Measurements from ENCODE around the gene ASXL3. TPM values are rescaled to one million over a fixed set of nuclear protein-coding genes. Genes with fewer than 3 reads are reported as not detected.

The ASXL3 gene
- polyA plus RNA-seq, 3 donors, result 6.0 to 6.9 (median 6.6) TPM

DNA sequence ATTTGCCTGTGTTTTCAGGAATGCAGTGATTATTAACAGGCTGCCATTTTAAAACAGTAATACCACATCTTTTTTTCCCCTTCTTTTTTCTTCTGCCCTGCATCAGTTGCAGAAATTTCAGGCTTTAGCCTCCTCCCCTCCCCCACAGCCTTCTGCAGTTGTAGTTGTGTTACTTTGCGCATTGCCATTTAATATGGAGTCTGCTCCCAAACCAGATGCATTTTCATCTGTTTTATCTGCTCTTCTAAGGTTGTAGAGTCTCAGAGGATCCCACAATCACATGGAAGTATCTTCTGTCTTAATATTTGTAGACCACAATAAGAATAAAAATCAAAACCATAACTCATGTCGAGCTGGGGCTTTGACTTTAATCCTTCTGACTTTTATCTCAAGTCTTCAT is 3.8 kb downstream of the ASXL3 start:
- DNase-seq (ENCODE audit: low read depth in 3 of 3, low spot score in 2 of 3), result no peak

- no peak for DNase-seq (ENCODE audit: low read depth in 3 of 3, low spot score in 2 of 3)
These were observed 5.9 kb downstream of the ASXL3 start for GRCh38 chr18:33583901-33584300.

DNA sequence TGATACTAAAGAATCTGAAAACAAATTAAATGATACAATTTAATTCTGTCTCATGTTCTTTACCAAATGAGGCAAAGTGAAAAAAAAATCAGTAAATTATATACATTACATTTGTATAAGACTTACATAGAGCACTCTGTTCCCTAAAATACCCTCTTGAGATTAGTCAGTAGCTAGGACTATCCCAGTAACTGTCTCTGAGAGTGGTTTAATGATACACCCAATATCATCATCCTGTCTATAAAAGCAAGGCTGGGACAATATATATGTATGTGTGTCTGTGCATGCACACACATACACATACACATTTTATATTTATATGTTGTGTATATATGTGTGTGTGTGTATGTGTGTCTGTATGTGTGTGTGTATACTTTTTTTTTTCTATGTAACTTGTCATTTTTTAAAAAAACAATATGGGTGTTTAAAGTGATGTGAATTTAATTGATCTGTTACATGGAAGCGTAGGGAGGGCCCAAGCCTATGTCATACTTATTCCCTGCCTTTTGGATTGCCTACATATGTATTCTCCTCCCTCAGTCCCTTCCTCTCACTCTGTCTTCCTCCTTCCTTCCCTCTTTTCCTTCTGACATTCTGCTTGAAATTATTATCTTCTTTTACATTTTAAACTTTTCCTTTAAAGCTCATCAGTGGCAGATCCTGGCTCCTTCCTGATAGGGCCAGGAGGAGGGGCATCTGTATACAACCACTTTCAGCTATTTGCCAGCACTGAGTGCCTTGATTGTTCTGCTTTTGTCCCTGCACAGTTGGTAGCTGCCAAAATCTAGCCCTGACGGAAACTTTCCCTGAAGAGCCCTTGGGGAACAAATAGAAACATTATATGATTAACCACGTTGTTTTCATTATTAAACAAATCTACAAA is 6.8 kb downstream of the ASXL3 start:
- no peak for DNase-seq (ENCODE audit: low read depth in 3 of 3, low spot score in 2 of 3)

DNA sequence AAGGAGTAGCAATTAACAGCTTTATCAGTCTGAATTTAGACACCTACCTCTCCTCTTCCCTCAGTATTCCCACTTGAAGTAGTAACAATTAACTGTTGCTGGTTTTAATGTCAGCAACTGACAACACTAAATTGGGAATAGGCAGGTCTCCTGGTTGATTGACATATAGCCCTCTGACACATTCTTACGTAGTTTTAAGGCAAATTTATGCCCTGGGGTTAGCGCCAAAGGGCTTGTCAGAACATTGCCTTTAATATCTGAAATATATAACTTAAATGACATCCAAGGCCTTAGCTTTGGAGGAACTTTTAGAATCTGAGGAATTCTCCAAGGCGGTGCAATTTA is 7.4 kb downstream of the ASXL3 start:
- no peak for DNase-seq (ENCODE audit: low read depth in 3 of 3, low spot score in 2 of 3)

GRCh38 chr18:33588361-33588760 is 10.3 kb downstream of the ASXL3 start:
- no peak for DNase-seq (ENCODE audit: low read depth in 3 of 3, low spot score in 2 of 3)

GRCh38 chr18:33593261-33593660 is 15.2 kb downstream of the ASXL3 start:
- DNase-seq (ENCODE audit: low read depth in 3 of 3, low spot score in 2 of 3), result no peak

- no peak for DNase-seq (ENCODE audit: low read depth in 3 of 3, low spot score in 2 of 3)
These were observed 16.8 kb downstream of the ASXL3 start for GRCh38 chr18:33594799-33595198.

DNA sequence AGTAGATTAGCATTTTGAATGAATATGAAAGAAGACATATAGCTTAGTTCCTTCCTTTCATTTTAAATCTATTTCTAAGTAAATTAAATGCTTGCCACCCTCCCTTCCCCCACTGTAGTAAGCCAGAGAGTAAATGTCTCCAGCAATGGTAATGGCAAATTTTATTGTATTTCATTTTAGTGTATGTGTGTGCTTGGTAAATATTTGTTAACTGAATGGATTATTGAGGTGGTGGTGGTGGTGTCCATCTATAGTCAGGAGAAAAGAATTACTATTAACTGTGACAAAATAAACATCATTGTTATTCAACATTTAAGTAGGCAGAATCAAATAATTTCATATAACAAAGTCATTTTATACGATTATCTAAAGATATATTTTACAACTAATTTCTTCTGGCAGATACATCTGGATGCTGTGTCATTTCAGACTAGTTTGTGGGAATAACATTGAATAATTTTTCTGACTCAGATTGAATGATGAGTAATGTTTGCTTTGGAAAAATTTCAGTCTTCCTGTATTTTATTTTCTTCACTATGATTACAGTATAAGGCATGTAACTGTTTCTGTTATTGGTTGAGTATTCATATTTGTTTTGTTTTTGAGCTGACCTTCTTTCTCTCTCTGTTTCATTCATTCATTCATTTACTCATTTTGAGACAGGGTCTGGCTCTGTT is 18.3 kb downstream of the ASXL3 start:
- DNase-seq (ENCODE audit: low read depth in 3 of 3, low spot score in 2 of 3), result no peak

- no peak for DNase-seq (ENCODE audit: low read depth in 3 of 3, low spot score in 2 of 3)
These were observed 22.8 kb downstream of the ASXL3 start for GRCh38 chr18:33600846-33601245.

- DNase-seq (ENCODE audit: low read depth in 3 of 3, low spot score in 2 of 3), result no peak
These were observed 25.4 kb downstream of the ASXL3 start for GRCh38 chr18:33603454-33603853.

- DNase-seq (ENCODE audit: low read depth in 3 of 3, low spot score in 2 of 3), result no peak
These were observed 27.2 kb downstream of the ASXL3 start for GRCh38 chr18:33605250-33605649.

DNA sequence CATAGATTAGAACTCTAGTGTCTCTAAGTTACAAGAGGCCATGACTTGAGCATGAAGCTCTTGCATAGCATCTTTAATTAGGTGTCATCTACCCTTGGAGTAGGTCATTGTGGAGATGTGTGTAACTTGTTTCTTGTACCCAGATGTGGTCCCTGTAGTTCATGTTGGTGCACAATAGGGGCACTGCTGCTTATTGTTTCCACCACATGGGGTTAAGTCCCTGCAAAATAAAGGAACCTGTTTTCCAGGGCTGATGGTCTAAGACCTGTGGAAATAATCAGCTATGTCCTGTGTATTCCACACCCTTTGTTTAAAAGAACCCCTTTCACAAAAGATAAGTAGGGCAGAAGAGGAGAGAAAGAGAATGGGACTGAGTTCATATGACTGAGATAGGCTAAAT is 28.6 kb downstream of the ASXL3 start:
- DNase-seq (ENCODE audit: low read depth in 3 of 3, low spot score in 2 of 3), result no peak

GRCh38 chr18:33611525-33612135 is 33.6 kb downstream of the ASXL3 start:
- DNase-seq (ENCODE audit: low read depth in 3 of 3, low spot score in 2 of 3), result no peak

DNA sequence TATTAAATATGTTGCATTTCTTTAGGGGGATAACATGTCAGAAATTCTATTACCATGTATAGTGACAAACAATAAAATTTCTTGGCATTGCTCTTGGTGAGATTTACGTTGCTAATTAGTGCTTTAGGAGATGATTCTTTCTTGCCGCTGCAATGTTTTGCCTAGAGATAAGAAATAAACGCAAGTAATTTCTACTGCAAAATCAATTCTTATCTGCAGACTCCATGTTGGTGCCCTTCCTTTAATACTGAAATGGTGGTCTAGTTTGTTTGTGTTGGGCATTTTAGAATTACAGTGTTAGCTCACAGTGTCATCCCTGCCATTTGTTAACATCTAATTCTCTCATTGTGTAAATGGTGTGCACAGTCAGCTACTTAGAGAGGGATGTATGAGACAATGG is 34.6 kb downstream of the ASXL3 start:
- DNase-seq (ENCODE audit: low read depth in 3 of 3, low spot score in 2 of 3), result no peak

- DNase-seq (ENCODE audit: low read depth in 3 of 3, low spot score in 2 of 3), result no peak
These were observed 38.5 kb downstream of the ASXL3 start for GRCh38 chr18:33616556-33616955.

DNA sequence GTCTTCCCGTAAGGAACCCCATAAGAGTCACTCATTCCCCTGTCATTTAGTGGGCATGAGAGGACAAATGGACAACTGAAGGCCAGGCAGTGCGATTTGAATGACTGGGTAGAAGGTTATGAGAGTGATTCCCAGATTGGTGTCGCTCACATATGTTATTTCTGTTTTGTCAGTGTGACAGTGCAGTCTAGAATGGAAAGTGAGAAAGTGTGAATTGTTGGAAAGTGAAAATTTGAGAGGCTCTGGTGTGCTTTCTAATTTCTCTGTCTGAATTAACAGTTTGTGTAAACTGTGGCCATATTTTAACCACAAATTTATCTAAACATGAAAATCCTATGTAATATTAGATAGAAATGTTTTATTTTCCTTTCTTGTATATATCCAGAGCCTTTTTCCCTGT is 49.1 kb downstream of the ASXL3 start:
- DNase-seq (ENCODE audit: low read depth in 3 of 3, low spot score in 2 of 3), result no peak

GRCh38 chr18:33630476-33630875 is 52.5 kb downstream of the ASXL3 start:
- no peak for DNase-seq (ENCODE audit: low read depth in 3 of 3, low spot score in 2 of 3)

DNA sequence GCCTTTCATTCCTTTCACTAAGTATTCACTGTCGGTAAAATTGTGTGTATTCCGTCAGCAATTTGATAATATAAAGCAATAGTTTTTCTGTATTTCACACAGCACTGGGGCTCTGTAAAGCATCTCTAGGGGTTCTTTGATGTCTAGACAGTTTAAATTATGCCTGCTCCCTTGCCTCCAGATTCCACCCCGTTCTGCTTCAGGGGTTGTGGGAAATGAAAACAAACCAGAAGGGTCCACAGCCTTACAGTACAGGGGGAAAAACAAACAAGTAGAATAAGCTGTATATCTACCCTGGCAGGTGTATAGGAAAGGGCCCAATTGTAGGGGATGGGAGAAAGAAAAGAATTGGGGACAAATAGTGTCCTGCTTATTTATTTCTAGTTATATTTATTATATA is 63.1 kb downstream of the ASXL3 start:
- DNase-seq (ENCODE audit: low read depth in 3 of 3, low spot score in 2 of 3), result no peak

DNA sequence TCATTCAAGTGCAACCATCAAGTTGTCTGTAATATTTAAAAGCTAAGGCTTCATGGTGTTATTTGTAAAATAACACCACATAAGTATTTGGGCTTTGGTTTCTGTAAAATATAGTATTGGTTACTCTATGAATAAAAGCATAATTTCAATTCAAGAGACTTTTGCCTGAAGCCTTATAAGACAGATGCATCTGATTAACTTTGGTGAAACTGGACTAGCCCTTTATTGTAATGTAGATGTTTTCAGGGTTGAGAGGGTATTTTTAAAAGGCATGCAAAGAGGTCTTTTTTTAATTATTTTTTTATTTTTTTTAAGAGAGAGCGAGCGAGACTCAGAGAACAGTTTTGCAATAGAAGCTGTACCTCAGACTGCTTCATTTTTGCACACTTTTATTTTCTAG is 66.5 kb downstream of the ASXL3 start:
- no peak for DNase-seq (ENCODE audit: low read depth in 3 of 3, low spot score in 2 of 3)

DNA sequence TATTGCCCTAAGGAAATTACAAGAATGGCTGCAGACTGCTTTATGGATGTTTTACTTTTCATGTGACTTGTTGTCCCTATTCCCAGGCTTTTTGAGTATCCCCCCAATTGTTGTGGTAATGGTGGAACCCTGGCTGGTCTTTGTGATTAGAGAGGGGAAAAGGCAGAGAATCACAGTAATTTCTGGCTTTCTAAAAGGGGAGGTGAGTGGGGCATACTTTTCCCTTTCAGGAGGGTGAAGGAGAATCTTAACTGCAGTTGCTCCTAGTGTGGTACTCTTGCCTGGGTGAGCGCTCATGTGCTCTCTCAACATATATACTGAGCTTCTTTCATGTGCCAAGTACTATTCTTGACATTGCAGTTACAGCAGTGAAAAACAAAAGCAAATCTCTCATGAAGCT is 69.3 kb downstream of the ASXL3 start:
- no peak for DNase-seq (ENCODE audit: low read depth in 3 of 3, low spot score in 2 of 3)

GRCh38 chr18:33652635-33653034 is 74.6 kb downstream of the ASXL3 start:
- no peak for DNase-seq (ENCODE audit: low read depth in 3 of 3, low spot score in 2 of 3)

- no peak for DNase-seq (ENCODE audit: low read depth in 3 of 3, low spot score in 2 of 3)
These were observed 75.2 kb downstream of the ASXL3 start for GRCh38 chr18:33653231-33653630.

All from right renal cortex interstitium (tissue), 3 donors.